HG03108 (cell line): Measurements from ENCODE around the gene FLT3LG.

Experiments
- ATAC-seq: cut with Tn5 transposase; IDR thresholded peaks from one replicate; pipeline ENCODE4 v1.9.1; 2021; ENCODE audit warnings: moderate library complexity; ENCODE audit not compliant: unreplicated experiment

Gene FLT3LG

GRCh38 chr19:49507803-49508494, 33.9 kb downstream of the FLT3LG start:
- no peak for ATAC-seq

GRCh38 chr19:49512970-49513745, 39.1 kb downstream of the FLT3LG start:
- no peak for ATAC-seq

- ATAC-seq = no peak
These were observed 39.7 kb downstream of the FLT3LG start for GRCh38 chr19:49513746-49514118.

- ATAC-seq = no peak
These were observed 40.1 kb downstream of the FLT3LG start for GRCh38 chr19:49514151-49514550.

GRCh38 chr19:49515767-49516166, 41.8 kb downstream of the FLT3LG start:
- no peak for ATAC-seq

GRCh38 chr19:49518033-49518432, 44.0 kb downstream of the FLT3LG start:
- ATAC-seq = no peak

GRCh38 chr19:49520705-49521319, 46.8 kb downstream of the FLT3LG start:
- no peak for ATAC-seq

GRCh38 chr19:49524812-49525455, 50.9 kb downstream of the FLT3LG start:
- ATAC-seq = no peak

GRCh38 chr19:49528211-49528771, 54.3 kb downstream of the FLT3LG start:
- no peak for ATAC-seq

- no peak for ATAC-seq
These were observed 56.7 kb downstream of the FLT3LG start for GRCh38 chr19:49530708-49531107.

- ATAC-seq = peak; percentile 63
These were observed 59.8 kb downstream of the FLT3LG start for GRCh38 chr19:49533551-49534488.

GRCh38 chr19:49534632-49535385, 60.8 kb downstream of the FLT3LG start:
- ATAC-seq = no peak
